Measurements from ENCODE around the gene KHDC1L.
"Not testable (repeated sequence)": the region's sequence is repeated elsewhere in the genome, so short reads cannot be mapped to it uniquely, and the experiment has no call there.

The KHDC1L gene

GRCh38 chr6:73203098-73203497 lies 22.2 kb downstream of the KHDC1L start:
- DNase-seq: no peak

- no peak for DNase-seq
Measured at GRCh38 chr6:73200735-73201134, 24.6 kb downstream of the KHDC1L start.

GRCh38 chr6:73200247-73200646 lies 25.0 kb downstream of the KHDC1L start:
- DNase-seq: no peak

GRCh38 chr6:73194744-73195143 lies 30.6 kb downstream of the KHDC1L start:
- DNase-seq: no peak

DNA sequence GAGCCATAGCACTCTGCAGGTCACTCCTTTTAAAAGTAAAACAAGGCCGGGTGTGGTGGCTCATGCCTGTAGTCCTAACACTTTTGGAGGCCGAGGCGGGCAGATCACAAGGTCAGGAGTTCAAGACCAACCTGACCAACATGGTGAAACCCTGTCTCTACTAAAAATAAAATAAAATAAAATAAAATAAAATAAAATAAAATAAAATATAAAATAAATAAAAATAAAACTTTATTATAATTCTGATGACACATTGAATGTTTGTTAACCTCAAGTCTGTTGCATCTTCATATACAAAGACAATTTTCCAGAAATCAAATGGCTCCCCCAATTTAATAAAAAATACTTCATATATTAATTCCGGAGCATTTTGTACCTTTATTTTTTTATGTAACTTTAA lies 32.0 kb downstream of the KHDC1L start:
- not testable (repeated sequence) for DNase-seq

GRCh38 chr6:73182021-73182607 lies 43.2 kb downstream of the KHDC1L start:
- no peak for DNase-seq

GRCh38 chr6:73180763-73181619 lies 44.3 kb downstream of the KHDC1L start:
- peak; percentile 45 to 63 for DNase-seq

DNA sequence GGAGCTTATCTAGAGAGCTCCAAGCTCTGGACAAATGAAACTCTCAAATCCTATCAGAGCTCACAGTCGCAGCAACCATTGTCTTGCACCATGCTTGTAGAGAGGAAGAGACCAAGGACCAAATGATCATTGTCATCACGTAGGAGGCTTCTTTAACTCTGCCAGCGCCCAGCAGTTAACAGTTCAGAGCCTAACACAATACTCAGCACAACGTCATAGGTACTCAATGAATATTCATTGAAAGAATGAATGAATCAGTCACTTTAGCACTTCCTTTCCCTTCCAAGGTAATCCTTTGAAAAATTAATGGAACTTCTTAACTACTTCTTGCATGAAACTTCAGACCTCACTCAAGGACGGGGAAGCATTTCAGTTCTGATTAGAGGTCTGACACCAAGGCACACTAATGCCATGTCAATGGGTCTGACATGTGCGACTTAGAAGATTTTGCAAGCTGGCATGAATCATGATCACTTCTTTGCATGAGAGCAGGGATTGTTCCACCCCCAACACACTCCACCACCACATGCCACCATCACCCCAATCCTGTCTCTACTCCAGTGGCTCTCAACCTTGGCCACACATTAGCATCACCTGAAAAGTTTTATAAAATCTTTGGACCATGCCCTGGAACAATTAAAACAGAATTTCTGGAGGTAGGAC lies 45.1 kb downstream of the KHDC1L start:
- no peak for DNase-seq

- no peak for DNase-seq
Measured at GRCh38 chr6:73177221-73177944, 47.9 kb downstream of the KHDC1L start.

DNA sequence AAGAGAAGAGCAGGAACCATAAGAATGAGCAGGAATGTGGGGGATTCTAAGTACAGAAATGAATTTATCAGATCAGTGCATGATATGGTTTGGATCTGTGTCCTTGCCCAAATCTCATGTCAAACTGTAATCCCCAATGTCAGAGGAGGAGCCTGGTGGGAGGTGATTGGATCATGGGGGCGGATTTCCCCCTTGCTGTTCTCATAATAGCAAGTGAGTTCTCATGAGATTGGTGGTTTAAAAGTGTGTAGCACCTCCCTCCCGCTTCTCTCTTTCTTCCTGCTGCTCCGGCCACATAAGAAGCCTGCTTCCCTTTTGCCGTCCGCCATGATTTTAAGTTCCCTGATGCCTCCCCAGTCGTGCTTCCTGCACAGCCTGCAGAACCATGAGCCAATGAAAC lies 49.2 kb downstream of the KHDC1L start:
- DNase-seq: no peak

DNA sequence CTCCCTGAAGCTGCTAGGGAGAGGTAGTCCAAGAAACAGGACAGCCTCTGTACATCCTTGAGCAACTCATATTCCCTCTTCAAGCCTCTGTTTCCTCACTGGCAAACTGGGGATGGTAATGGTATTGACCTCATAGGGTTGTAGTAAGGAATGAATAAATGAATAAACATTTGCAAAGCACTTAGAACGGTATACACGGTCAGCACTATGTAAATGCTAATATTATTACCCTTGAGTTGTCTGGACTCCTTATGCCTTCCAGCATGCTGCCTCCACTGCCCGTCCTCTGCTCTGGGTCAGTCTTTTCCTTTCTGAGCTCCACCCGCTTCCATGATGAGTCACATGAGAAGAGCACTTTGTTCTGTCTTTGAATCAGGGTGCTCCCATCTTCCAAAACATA lies 50.6 kb downstream of the KHDC1L start:
- DNase-seq: no peak

Measured in NCI-H2081 (cell line).